ENCODE data around the gene AIG1. TPM values are rescaled to one million over a fixed set of nuclear protein-coding genes. Genes with fewer than 3 reads are reported as not detected.

Gene AIG1
- total and polyA plus RNA-seq, 12 donors = 21.0 to 55.7 (median 47.2) TPM

- H3K4me1 ChIP-seq (replicated peaks in 1 of 2) = no peaks in the 10 kb centered on the region
- H3K9me3 ChIP-seq (replicated peaks in 1 of 3) = no peaks in the 10 kb centered on the region
- WGBS, 4 donors = 68 to 80% (median 71%) methylated on average over 7 of the region's 7 CpGs
- intact Hi-C loops (cut with DNase I) = no loop called here
- no peak for DNase-seq
- H3K27ac ChIP-seq = no peak overlapping the region
- H3K27me3 ChIP-seq = no peaks in the 10 kb centered on the region
- TF ChIP-seq CTCF (IDR thresholded peaks at IDR 0.05) (no peak), POLR2A (IDR thresholded peaks at IDR 0.05) (no peak)
- H3K36me3 ChIP-seq (replicated peaks in 1 of 2) = no peaks in the 10 kb centered on the region
- no peak overlapping the region for H3K4me3 ChIP-seq
Observed at GRCh38 chr6:143372199-143372882, 311.7 kb downstream of the AIG1 start.

GRCh38 chr6:143374014-143374413 lies 313.3 kb downstream of the AIG1 start:
- Histone ChIP-seq H3K27ac (no peak overlapping the region), H3K4me3 (no peak overlapping the region), H3K27me3 (no peaks in the 10 kb centered on the region), H3K9me3 (replicated peaks in 1 of 3) (no peaks in the 10 kb centered on the region), H3K4me1 (replicated peaks in 1 of 2) (no peaks in the 10 kb centered on the region), H3K36me3 (replicated peaks in 1 of 2) (no peaks in the 10 kb centered on the region)
- no peak for DNase-seq
- whole genome bisulfite sequencing, 4 donors = 45 to 65% (median 50%) methylated on average over 2 of the region's 2 CpGs
- intact Hi-C loops (cut with DNase I) = no loop called here
- TF ChIP-seq CTCF (IDR thresholded peaks at IDR 0.05) = no peak
- TF ChIP-seq POLR2A (IDR thresholded peaks at IDR 0.05) = no peak

- no peak for DNase-seq
- intact Hi-C loops (cut with DNase I) = no loop called here
- 70 to 81% (median 72%) methylated on average over 5 of the region's 5 CpGs for WGBS, 4 donors
- Histone ChIP-seq H3K9me3 (replicated peaks in 1 of 3) (no peaks in the 10 kb centered on the region), H3K27me3 (no peaks in the 10 kb centered on the region), H3K4me1 (replicated peaks in 1 of 2) (no peaks in the 10 kb centered on the region), H3K4me3 (no peak overlapping the region), H3K27ac (no peak overlapping the region), H3K36me3 (replicated peaks in 1 of 2) (no peaks in the 10 kb centered on the region)
- TF ChIP-seq POLR2A (IDR thresholded peaks at IDR 0.05) (no peak), CTCF (IDR thresholded peaks at IDR 0.05) (no peak)
Observed at GRCh38 chr6:143375022-143375585, 314.4 kb downstream of the AIG1 start.

- no peak for TF ChIP-seq CTCF (IDR thresholded peaks at IDR 0.05)
- TF ChIP-seq POLR2A (IDR thresholded peaks at IDR 0.05) = no peak
- 87 to 98% (median 91%) methylated on average over 3 of the region's 3 CpGs for WGBS, 4 donors
- no peaks in the 10 kb centered on the region for H3K4me1 ChIP-seq (replicated peaks in 1 of 2)
- no peaks in the 10 kb centered on the region for H3K36me3 ChIP-seq (replicated peaks in 1 of 2)
- no peak overlapping the region for H3K27ac ChIP-seq
- intact Hi-C loops (cut with DNase I) = no loop called here
- no peak for DNase-seq
- no peak overlapping the region for H3K4me3 ChIP-seq
- no peaks in the 10 kb centered on the region for H3K27me3 ChIP-seq
- H3K9me3 ChIP-seq (replicated peaks in 1 of 3) = no peaks in the 10 kb centered on the region
Observed at GRCh38 chr6:143376375-143376774, 315.7 kb downstream of the AIG1 start.

Measured in adrenal gland (tissue), 12 donors.